ENCODE data around the gene EP400. TPM values are rescaled to one million over a fixed set of nuclear protein-coding genes. Genes with fewer than 3 reads are reported as not detected.

The EP400 gene
- total RNA-seq: 10 to 100 TPM; 45.6 to 46.1 TPM

- ChIA-PET POLR2A (interaction anchor here (1.0 to 2.5 kb wide), 6 partner anchors 8 to 63 kb away, joined by 3 to 10 read pairs (median 6); no protein-coding TSS in a partner anchor), CTCF (interaction anchor here (1.0 kb wide), 1 partner anchor 19 kb away, joined by 3 read pairs; no protein-coding TSS in a partner anchor)
- Mint-ChIP-seq H3K36me3 (ENCODE audit: low read depth) (peaks cover 18% of the 10 kb centered on the region), H3K27me3 (no peaks in the 10 kb centered on the region), H3K4me1 (ENCODE audit: low read depth) (peaks cover 37% of the 10 kb centered on the region), H3K4me3 (peak within 1 kb of the TSS; percentile 86), H3K9me3 (no peaks in the 10 kb centered on the region), H3K27ac (peak within 1 kb of the TSS; percentile 91)
- intact Hi-C loops (cut with micrococcal nuclease): no loop called here
- peak; percentile 97 for DNase-seq
- peak; percentile 36 for TF ChIP-seq CTCF (IDR thresholded peaks at IDR 0.05)
- peak; percentile 98 for ATAC-seq
Observed at GRCh38 chr12:131949431-131950181, at the start of gene EP400. EP400 (plus strand) TSS chr12:131949942; CDS start chr12:131960620, 10,678 bp downstream.

GRCh38 chr12:131900397-131900796, 49.3 kb upstream of the EP400 start:
- Mint-ChIP-seq H3K9me3 (no peaks in the 10 kb centered on the region), H3K36me3 (ENCODE audit: low read depth) (no peaks in the 10 kb centered on the region), H3K27me3 (no peaks in the 10 kb centered on the region), H3K27ac (no peak overlapping the region), H3K4me1 (ENCODE audit: low read depth) (peaks cover 16% of the 10 kb centered on the region), H3K4me3 (no peak overlapping the region)
- ChIA-PET POLR2A (interaction anchor here (0.7 kb wide), 1 partner anchor 272 kb away, joined by 3 read pairs; no protein-coding TSS in a partner anchor), CTCF (no interaction called here)
- ATAC-seq (no peak), DNase-seq (no peak)
- TF ChIP-seq CTCF (IDR thresholded peaks at IDR 0.05): no peak
- intact Hi-C loops (cut with micrococcal nuclease): no loop called here

GRCh38 chr12:131901431-131902331, 48.1 kb upstream of the EP400 start:
- Mint-ChIP-seq H3K9me3 (no peaks in the 10 kb centered on the region), H3K36me3 (ENCODE audit: low read depth) (no peaks in the 10 kb centered on the region), H3K27me3 (no peaks in the 10 kb centered on the region), H3K27ac (no peak overlapping the region), H3K4me3 (no peak overlapping the region), H3K4me1 (ENCODE audit: low read depth) (peaks cover 16% of the 10 kb centered on the region)
- ChIA-PET CTCF (no interaction called here), POLR2A (no interaction called here)
- no peak for ATAC-seq
- intact Hi-C loops (cut with micrococcal nuclease): no loop called here
- TF ChIP-seq CTCF (IDR thresholded peaks at IDR 0.05): no peak
- DNase-seq: no peak

GRCh38 chr12:131902332-131903241, 47.2 kb upstream of the EP400 start:
- no peaks in the 10 kb centered on the region for H3K36me3 Mint-ChIP-seq (ENCODE audit: low read depth)
- intact Hi-C loops (cut with micrococcal nuclease): no loop called here
- peaks cover 11% of the 10 kb centered on the region for H3K4me1 Mint-ChIP-seq (ENCODE audit: low read depth)
- H3K9me3 Mint-ChIP-seq: no peaks in the 10 kb centered on the region
- no peaks in the 10 kb centered on the region for H3K27me3 Mint-ChIP-seq
- ATAC-seq (no peak), DNase-seq (no peak)
- no peak overlapping the region for H3K27ac Mint-ChIP-seq
- POLR2A ChIA-PET: no interaction called here
- CTCF ChIA-PET: no interaction called here
- H3K4me3 Mint-ChIP-seq: no peak overlapping the region
- TF ChIP-seq CTCF (IDR thresholded peaks at IDR 0.05): no peak
